ENCODE data around the gene FBXW11. TPM values are rescaled to one million over a fixed set of nuclear protein-coding genes. Genes with fewer than 3 reads are reported as not detected.

FBXW11 gene
- total and polyA plus RNA-seq, 8 donors, result 6.0 to 43.8 (median 25.0) TPM

DNA sequence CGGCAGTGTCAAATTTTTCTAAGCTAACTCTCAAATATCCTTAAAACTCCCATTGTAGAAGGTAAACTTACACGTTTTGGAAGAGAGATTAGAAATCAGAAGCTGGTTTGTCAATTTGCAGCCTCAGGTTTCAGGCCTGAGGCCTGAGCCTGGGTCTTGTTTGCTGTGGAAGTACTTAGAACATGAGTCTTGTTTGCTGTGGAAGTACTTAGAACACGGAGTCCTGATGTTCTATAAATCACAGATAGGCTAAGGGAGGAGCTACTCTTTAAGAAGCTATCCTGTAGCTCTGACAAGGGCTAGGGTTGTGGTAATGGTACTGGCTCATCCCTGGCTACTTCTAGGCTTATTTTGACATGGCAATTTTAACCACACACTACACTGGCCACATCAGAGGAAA is 97.8 kb downstream of the FBXW11 start:
- DNase-seq, result no peak
- TF ChIP-seq, protein P1, sequence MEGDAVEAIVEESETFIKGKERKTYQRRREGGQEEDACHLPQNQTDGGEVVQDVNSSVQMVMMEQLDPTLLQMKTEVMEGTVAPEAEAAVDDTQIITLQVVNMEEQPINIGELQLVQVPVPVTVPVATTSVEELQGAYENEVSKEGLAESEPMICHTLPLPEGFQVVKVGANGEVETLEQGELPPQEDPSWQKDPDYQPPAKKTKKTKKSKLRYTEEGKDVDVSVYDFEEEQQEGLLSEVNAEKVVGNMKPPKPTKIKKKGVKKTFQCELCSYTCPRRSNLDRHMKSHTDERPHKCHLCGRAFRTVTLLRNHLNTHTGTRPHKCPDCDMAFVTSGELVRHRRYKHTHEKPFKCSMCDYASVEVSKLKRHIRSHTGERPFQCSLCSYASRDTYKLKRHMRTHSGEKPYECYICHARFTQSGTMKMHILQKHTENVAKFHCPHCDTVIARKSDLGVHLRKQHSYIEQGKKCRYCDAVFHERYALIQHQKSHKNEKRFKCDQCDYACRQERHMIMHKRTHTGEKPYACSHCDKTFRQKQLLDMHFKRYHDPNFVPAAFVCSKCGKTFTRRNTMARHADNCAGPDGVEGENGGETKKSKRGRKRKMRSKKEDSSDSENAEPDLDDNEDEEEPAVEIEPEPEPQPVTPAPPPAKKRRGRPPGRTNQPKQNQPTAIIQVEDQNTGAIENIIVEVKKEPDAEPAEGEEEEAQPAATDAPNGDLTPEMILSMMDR (IDR thresholded peaks at IDR 0.05), result no peak
- H3K36me3 ChIP-seq, result peaks cover 0 to 19% (median 0%) of the 10 kb centered on the region in 3 donors
- no peak for FAIRE-seq
- 62% methylated on average over 3 of the region's 3 CpGs for WGBS, 2 donors
- intact Hi-C loops (cut with DNase I), result loop anchor here in 2 of 3 donors (5.0 to 10.0 kb wide), 2 partner anchors 484 to 491 kb away; partner anchors contain the start of gene FGF18 (in 1 of the 2)
- no peak for ATAC-seq
- no peak overlapping the region for H3K27ac ChIP-seq
- no peaks in the 10 kb centered on the region for H3K9me3 ChIP-seq
- no peaks in the 10 kb centered on the region for H3K27me3 ChIP-seq
- H3K4me1 ChIP-seq, result peaks cover 8 to 19% (median 13%) of the 10 kb centered on the region in 3 donors
- H3K4me3 ChIP-seq, result no peak overlapping the region

DNA sequence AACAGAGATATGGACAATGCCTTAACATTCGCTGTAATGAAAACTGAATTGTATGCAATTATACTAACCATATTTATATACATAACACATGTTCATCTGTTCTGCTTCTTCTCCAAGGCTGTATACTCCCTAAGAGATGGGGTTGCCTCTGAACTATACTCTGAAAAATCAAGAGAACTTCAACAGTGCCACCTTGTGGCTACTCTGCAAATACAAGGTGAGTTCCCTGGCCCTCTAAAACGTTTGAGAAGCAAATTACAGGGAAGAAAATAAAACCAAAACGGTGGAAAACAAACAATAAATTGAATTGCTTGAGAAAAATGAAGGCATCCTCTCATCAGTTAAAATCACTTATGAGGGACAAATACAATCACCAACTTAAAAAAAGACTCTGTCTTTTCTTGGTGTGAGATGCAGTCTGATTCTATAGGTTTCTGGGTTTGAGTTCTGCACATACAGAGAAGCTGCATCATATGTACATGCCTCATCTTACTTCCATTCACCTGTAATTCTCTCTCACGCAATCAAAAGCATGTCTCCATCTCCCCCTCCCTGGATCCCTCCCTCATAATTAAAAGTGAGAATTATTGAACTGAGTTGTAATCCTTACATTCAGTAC is 98.6 kb downstream of the FBXW11 start:
- H3K9me3 ChIP-seq, result no peaks in the 10 kb centered on the region
- no peak overlapping the region for H3K27ac ChIP-seq
- WGBS, 2 donors, result 22 to 27% methylated on average over 4 of the region's 4 CpGs
- TF ChIP-seq, protein P1 (IDR thresholded peaks at IDR 0.05), result peak; percentile 49 to 74 (median 64)
- ATAC-seq, result peak; percentile 62 to 84 (median 80)
- peaks cover 0 to 19% (median 0%) of the 10 kb centered on the region in 3 donors for H3K36me3 ChIP-seq
- DNase-seq, result peak in 1 of 6 donors; percentile 54
- no peak overlapping the region for H3K4me3 ChIP-seq
- FAIRE-seq, result peak; percentile 80
- H3K4me1 ChIP-seq, result peaks cover 6 to 13% (median 6%) of the 10 kb centered on the region in 3 donors
- intact Hi-C loops (cut with DNase I), result loop anchor here in 2 of 3 donors (5.0 to 10.0 kb wide), 2 partner anchors 483 to 491 kb away; partner anchors contain the start of gene FGF18 (in 1 of the 2)
- no peaks in the 10 kb centered on the region for H3K27me3 ChIP-seq

DNA sequence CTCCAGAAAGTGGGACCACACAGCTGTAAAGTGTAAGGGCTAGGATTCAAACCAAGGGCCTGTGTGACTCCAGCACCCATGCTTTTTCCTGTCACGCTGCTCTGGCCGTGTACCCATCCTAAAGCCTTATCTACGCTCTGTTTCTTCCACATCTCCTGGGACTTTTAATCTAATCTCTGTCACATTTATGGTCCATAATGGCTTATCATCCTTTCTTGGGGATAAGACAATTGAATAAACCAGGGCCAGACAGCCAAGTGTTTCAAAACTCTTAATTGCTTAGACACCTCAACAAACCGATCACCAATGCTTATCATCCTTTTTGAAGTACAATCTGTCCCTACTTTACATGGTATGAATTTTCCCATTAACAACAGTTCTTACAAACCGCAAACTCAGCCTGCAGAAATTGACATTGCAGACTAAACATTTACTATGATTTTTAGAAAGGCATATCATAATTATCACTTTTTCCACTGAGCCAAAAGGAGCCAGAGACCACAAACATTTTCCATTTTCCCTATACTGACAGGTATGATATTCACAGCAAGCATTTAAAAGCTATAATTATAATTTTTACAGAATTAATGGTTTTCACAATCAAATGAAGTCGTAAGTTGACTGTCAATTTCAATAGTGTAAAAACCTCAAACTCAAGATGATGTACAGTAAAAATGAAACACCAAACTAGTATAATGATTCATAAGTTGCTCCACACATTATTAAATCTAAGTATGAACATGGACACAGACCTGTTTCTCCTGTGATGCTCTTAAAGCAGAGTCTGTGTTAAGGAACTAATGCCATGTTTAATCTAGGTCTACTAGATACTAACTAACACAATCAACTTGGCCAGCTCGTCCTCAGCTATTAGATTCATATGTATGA is 99.5 kb downstream of the FBXW11 start:
- Histone ChIP-seq H3K4me3 (no peak overlapping the region), H3K4me1 (peaks cover 0 to 4% (median 0%) of the 10 kb centered on the region in 3 donors), H3K9me3 (no peaks in the 10 kb centered on the region), H3K36me3 (peaks cover 0 to 19% (median 0%) of the 10 kb centered on the region in 3 donors), H3K27me3 (no peaks in the 10 kb centered on the region), H3K27ac (no peak overlapping the region)
- FAIRE-seq (no peak), DNase-seq (no peak), ATAC-seq (no peak)
- TF ChIP-seq, protein P1 (IDR thresholded peaks at IDR 0.05), result no peak
- 66 to 77% methylated on average over 7 of the region's 7 CpGs for whole genome bisulfite sequencing, 2 donors
- intact Hi-C loops (cut with DNase I), result loop anchor here in 2 of 3 donors (5.0 to 10.0 kb wide), 2 partner anchors 482 to 490 kb away; partner anchors contain the start of gene FGF18 (in 1 of the 2)

DNA sequence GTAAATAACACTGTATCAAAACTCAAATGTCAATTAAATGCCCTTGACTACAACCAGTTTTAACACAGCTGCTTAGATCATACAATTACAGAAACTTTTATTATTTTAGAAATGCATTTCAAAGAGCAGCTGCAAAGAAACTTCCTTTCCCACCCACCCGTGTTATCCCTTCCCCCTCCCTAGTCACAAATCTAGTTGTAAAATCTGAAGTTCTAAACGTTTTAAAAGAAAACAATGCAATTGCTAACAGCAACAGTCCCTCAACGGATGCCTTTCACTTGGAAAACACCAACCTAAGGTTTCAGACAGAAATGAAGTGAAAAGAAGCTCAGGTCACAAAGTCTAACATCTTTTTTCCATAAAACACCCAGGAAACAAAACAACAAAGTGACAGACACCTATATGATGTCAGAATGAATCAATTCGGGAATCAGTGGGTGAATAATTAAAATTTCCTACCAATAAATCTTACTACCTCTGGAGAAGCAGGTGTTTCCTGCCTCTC is 100.3 kb downstream of the FBXW11 start:
- intact Hi-C loops (cut with DNase I), result loop anchor here in 2 of 3 donors (5.0 to 10.0 kb wide), 2 partner anchors 481 to 489 kb away; partner anchors contain the start of gene FGF18 (in 1 of the 2)
- TF ChIP-seq, protein P1 (IDR thresholded peaks at IDR 0.05), result no peak
- H3K27ac ChIP-seq, result no peak overlapping the region
- H3K9me3 ChIP-seq, result no peaks in the 10 kb centered on the region
- FAIRE-seq (no peak), ATAC-seq (no peak), DNase-seq (no peak)
- H3K4me1 ChIP-seq, result no peaks in the 10 kb centered on the region
- H3K36me3 ChIP-seq, result peaks cover 0 to 19% (median 0%) of the 10 kb centered on the region in 3 donors
- no peak overlapping the region for H3K4me3 ChIP-seq
- H3K27me3 ChIP-seq, result no peaks in the 10 kb centered on the region
- WGBS, 2 donors, result 20 to 27% methylated on average over 4 of the region's 4 CpGs
